Measurements from ENCODE around the gene FZD10.

GRCh38 chr12:130141105-130141504 lies 21.2 kb upstream of the FZD10 start:
- TF ChIP-seq, protein P1, sequence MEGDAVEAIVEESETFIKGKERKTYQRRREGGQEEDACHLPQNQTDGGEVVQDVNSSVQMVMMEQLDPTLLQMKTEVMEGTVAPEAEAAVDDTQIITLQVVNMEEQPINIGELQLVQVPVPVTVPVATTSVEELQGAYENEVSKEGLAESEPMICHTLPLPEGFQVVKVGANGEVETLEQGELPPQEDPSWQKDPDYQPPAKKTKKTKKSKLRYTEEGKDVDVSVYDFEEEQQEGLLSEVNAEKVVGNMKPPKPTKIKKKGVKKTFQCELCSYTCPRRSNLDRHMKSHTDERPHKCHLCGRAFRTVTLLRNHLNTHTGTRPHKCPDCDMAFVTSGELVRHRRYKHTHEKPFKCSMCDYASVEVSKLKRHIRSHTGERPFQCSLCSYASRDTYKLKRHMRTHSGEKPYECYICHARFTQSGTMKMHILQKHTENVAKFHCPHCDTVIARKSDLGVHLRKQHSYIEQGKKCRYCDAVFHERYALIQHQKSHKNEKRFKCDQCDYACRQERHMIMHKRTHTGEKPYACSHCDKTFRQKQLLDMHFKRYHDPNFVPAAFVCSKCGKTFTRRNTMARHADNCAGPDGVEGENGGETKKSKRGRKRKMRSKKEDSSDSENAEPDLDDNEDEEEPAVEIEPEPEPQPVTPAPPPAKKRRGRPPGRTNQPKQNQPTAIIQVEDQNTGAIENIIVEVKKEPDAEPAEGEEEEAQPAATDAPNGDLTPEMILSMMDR (IDR thresholded peaks at IDR 0.05), result no peak
- TF ChIP-seq POLR2A (IDR thresholded peaks at IDR 0.05) (no peak), POLR2AphosphoS5 (IDR thresholded peaks at IDR 0.05) (no peak), EP300 (IDR thresholded peaks at IDR 0.05) (no peak)

Data from upper lobe of left lung (tissue), 4 donors.